H1 (cell line): ENCODE results near the gene TBC1D10A. TPM values are rescaled to one million over a fixed set of nuclear protein-coding genes. Genes with fewer than 3 reads are reported as not detected.

ENCODE experiments used
- CTCF ChIA-PET: fragments of 300-600 bp; sonication (Branson Sonifier 250); formaldehyde crosslinking; loops from one replicate; lab custom pipeline; 2021; ENCODE audit not compliant: partially characterized antibody; lab: Charles Lee
- POLR2A ChIA-PET: fragments of 300-600 bp; sonication (Branson Sonifier 250); formaldehyde crosslinking; loops from one replicate; lab custom pipeline; 2021; ENCODE audit warnings: inconsistent platforms; ENCODE audit not compliant: partially characterized antibody; lab: Charles Lee
- DNase-seq, 2 experiments: peaks; one replicate each; pipeline versions ENCODE4 v3.0.0 to v3.0.0-alpha.2; 2010 to 2022; ENCODE audit warnings: low spot score in 2 of 2, low read depth in 1 of 2, mixed read lengths in 1 of 2
- FAIRE-seq: peaks from 2 replicates; lab custom pipeline; 2011; peaks lifted over from hg19 to GRCh38; lab: Jason Lieb, UNC
- H2AFZ ChIP-seq: 2 replicates; pipeline ENCODE4 v1.8.1; 2012; ENCODE audit warnings: low read length, inconsistent platforms
- H2AK5ac ChIP-seq: 2 replicates; pipeline ENCODE4 v1.6.1; 2013; ENCODE audit warnings: low read depth, low read length
- H2BK120ac ChIP-seq: replicated peaks from 2 replicates; pipeline ENCODE3; 2013; ENCODE audit warnings: low read depth, low read length, inconsistent platforms
- H2BK12ac ChIP-seq: 2 replicates; pipeline ENCODE4 v1.6.1; 2013; ENCODE audit warnings: low read depth, low read length
- H2BK15ac ChIP-seq: 2 replicates; pipeline ENCODE4 v1.6.1; 2013; ENCODE audit warnings: low read length
- H2BK20ac ChIP-seq: 2 replicates; pipeline ENCODE4 v1.6.1; 2013; ENCODE audit warnings: low read length
- H2BK5ac ChIP-seq: 2 replicates; pipeline ENCODE4 v1.6.1; 2013; ENCODE audit warnings: low read depth, low read length
- H3K14ac ChIP-seq: 2 replicates; pipeline ENCODE4 v1.6.1; 2013; ENCODE audit warnings: inconsistent platforms; ENCODE audit not compliant: insufficient read length
- H3K18ac ChIP-seq: 2 replicates; pipeline ENCODE4 v1.6.1; 2013; ENCODE audit warnings: low read length; ENCODE audit errors: extremely low read depth
- H3K23ac ChIP-seq: 2 replicates; pipeline ENCODE4 v1.6.1; 2013; ENCODE audit warnings: inconsistent platforms; ENCODE audit not compliant: insufficient read length
- H3K23me2 ChIP-seq: 2 replicates; pipeline ENCODE4 v1.6.1; 2013; ENCODE audit warnings: low read depth, low read length
- H3K27ac ChIP-seq: 2 replicates; pipeline ENCODE4 v1.6.1; 2011; ENCODE audit warnings: low read depth, low read length, inconsistent platforms
- H3K27me3 ChIP-seq, 4 experiments: replicated peaks in 1 of 4; 1 replicate in 1 of 4; 2 replicates in 3 of 4; pipeline versions ENCODE4 v1.6.1 to v1.8.1; 2011 to 2013; ENCODE audit warnings: low read length in 3 of 4, mild to moderate bottlenecking in 3 of 4, inconsistent platforms in 2 of 4, mixed read lengths in 2 of 4, moderate library complexity in 1 of 4; ENCODE audit not compliant: control insufficient read depth in 3 of 4, insufficient read depth in 3 of 4; ENCODE audit errors: extremely low read depth in 1 of 4
- H3K36me3 ChIP-seq, 4 experiments: 2 replicates each; pipeline versions ENCODE4 v1.6.1 to v1.8.1; 2011 to 2013; ENCODE audit warnings: mild to moderate bottlenecking in 4 of 4, low read length in 3 of 4, moderate library complexity in 2 of 4, control low read depth in 1 of 4, inconsistent platforms in 1 of 4; ENCODE audit not compliant: insufficient read depth in 4 of 4, control insufficient read depth in 2 of 4
- H3K4ac ChIP-seq: replicated peaks from 2 replicates; pipeline ENCODE3; 2013; ENCODE audit warnings: low read length, low read depth, mixed read lengths, inconsistent platforms; ENCODE audit not compliant: insufficient read length
- H3K4me1 ChIP-seq, 4 experiments: replicated peaks in 1 of 4; 1 replicate in 1 of 4; 2 replicates in 3 of 4; pipeline versions ENCODE4 v1.6.1 to v1.8.1; 2011 to 2013; ENCODE audit warnings: low read length in 3 of 4, inconsistent platforms in 2 of 4, mixed read lengths in 1 of 4; ENCODE audit not compliant: insufficient read depth in 4 of 4, control insufficient read depth in 3 of 4
- H3K4me2 ChIP-seq, 2 experiments: 2 replicates each; pipeline versions ENCODE4 v1.6.1 to v1.8.1; 2011 to 2013; ENCODE audit warnings: low read depth in 2 of 2, low read length in 2 of 2, control low read depth in 1 of 2, inconsistent platforms in 1 of 2, mild to moderate bottlenecking in 1 of 2; ENCODE audit not compliant: insufficient read depth in 1 of 2
- H3K4me3 ChIP-seq, 4 experiments: fragments of 200-600, 300-600 bp in 1 of 4; sonication (generic), shearing (Covaris generic), sonication (Bioruptor Twin) in 1 of 4; 2 replicates each; pipeline versions ENCODE4 v1.5.1 to v1.8.1; 2011 to 2016; ENCODE audit warnings: low read length in 4 of 4, low read depth in 3 of 4, control low read depth in 2 of 4, inconsistent platforms in 2 of 4, mild to moderate bottlenecking in 2 of 4, mixed read lengths in 1 of 4, moderate library complexity in 1 of 4; ENCODE audit not compliant: insufficient read depth in 2 of 4; ENCODE audit errors: extremely low read depth in 1 of 4
- H3K56ac ChIP-seq: replicated peaks from 2 replicates; pipeline ENCODE3; 2013; ENCODE audit warnings: low read depth, mild to moderate bottlenecking, mixed read lengths, low read length, inconsistent platforms; ENCODE audit not compliant: insufficient read length
- H3K79me1 ChIP-seq: 2 replicates; pipeline ENCODE4 v1.6.1; 2013; ENCODE audit warnings: low read depth, low read length, control low read depth
- H3K79me2 ChIP-seq, 2 experiments: 2 replicates each; pipeline versions ENCODE4 v1.6.1 to v1.8.1; 2012 to 2013; ENCODE audit warnings: low read length in 2 of 2, mild to moderate bottlenecking in 2 of 2, inconsistent platforms in 1 of 2; ENCODE audit not compliant: insufficient read depth in 2 of 2, control insufficient read depth in 1 of 2
- H3K9ac ChIP-seq, 4 experiments: replicated peaks in 1 of 4; 1 replicate in 1 of 4; 2 replicates in 3 of 4; pipeline versions ENCODE4 v1.6.1 to v1.8.1; 2011 to 2013; ENCODE audit warnings: low read depth in 3 of 4, low read length in 3 of 4, control low read depth in 2 of 4, mild to moderate bottlenecking in 2 of 4, moderate library complexity in 2 of 4, inconsistent platforms in 1 of 4; ENCODE audit errors: extremely low read depth in 1 of 4
- H3K9me3 ChIP-seq, 2 experiments: 2 replicates each; pipeline versions ENCODE4 v1.6.1 to v1.8.1; 2012 to 2013; ENCODE audit warnings: mild to moderate bottlenecking in 2 of 2, moderate library complexity in 2 of 2, control low read depth in 1 of 2, inconsistent platforms in 1 of 2, low read depth in 1 of 2, low read length in 1 of 2, mixed read lengths in 1 of 2; ENCODE audit not compliant: insufficient read depth in 2 of 2
- H4K20me1 ChIP-seq, 2 experiments: replicated peaks in 1 of 2; 2 replicates each; pipeline versions ENCODE3 to v1.8.1; 2011 to 2013; ENCODE audit warnings: inconsistent platforms in 2 of 2, low read length in 2 of 2, mild to moderate bottlenecking in 1 of 2; ENCODE audit not compliant: insufficient read depth in 2 of 2, control insufficient read depth in 1 of 2
- H4K5ac ChIP-seq: 2 replicates; pipeline ENCODE4 v1.6.1; 2013; ENCODE audit warnings: low read length, low read depth, mixed read lengths, inconsistent platforms; ENCODE audit not compliant: insufficient read length
- H4K8ac ChIP-seq: 2 replicates; pipeline ENCODE4 v1.8.0; 2013; ENCODE audit warnings: mild to moderate bottlenecking, moderate library complexity, low read length, inconsistent platforms; ENCODE audit not compliant: insufficient read depth; ENCODE audit errors: extremely low read depth
- H4K91ac ChIP-seq: replicated peaks from 2 replicates; pipeline ENCODE3; 2013; ENCODE audit warnings: low read length, mixed read lengths, inconsistent platforms; ENCODE audit not compliant: insufficient read length
- EP300 ChIP-seq, 2 experiments: IDR thresholded peaks; 1 replicate in 1 of 2; 2 replicates in 1 of 2; pipeline ENCODE4 v1.6.1; 2011 to 2012; ENCODE audit warnings: low read depth in 2 of 2, low read length in 2 of 2, mild to moderate bottlenecking in 2 of 2, borderline replicate concordance in 1 of 2, inconsistent platforms in 1 of 2, moderate library complexity in 1 of 2
- RBBP5 ChIP-seq: IDR thresholded peaks from 2 replicates; pipeline ENCODE4 v1.7.1; 2012; ENCODE audit warnings: low read depth, mild to moderate bottlenecking, inconsistent platforms, low read length, moderate library complexity, borderline replicate concordance
- SUZ12 ChIP-seq: fragments of 200-600 bp; sonication (generic); IDR thresholded peaks from 2 replicates; pipeline ENCODE4 v1.6.1; 2012; ENCODE audit warnings: mild to moderate bottlenecking, inconsistent platforms, low read length, moderate library complexity, mixed read lengths
- WGBS, 2 experiments: shearing (Covaris generic) in 1 of 2; methylation state at CpG; one replicate each; pipeline versions ENCODE4 v1.1.6 to v1.1.7; 2013 to 2015; ENCODE audit warnings: low lambda C conversion rate in 2 of 2, mixed read lengths in 2 of 2, inconsistent platforms in 1 of 2, low coverage in 1 of 2, missing lambda C conversion rate in 1 of 2; ENCODE audit not compliant: insufficient replicate concordance in 2 of 2, insufficient coverage in 1 of 2, insufficient read length in 1 of 2; ENCODE audit errors: extremely low coverage in 1 of 2, missing lambda C conversion rate in 1 of 2; 5-methylcytosine and 5-hydroxymethylcytosine counted together
- polyA plus RNA-seq, 7 experiments: library from polyadenylated mRNA; depleted of rRNA in 3 of 7; stranded (reverse) in 5 of 7; unstranded in 2 of 7; fragments of >200 nt in 5 of 7; fragments of 200-250 nt in 2 of 7; gene quantifications; 1 replicate in 5 of 7; 2 replicates in 1 of 7; 4 replicates in 1 of 7; pipeline versions ENCODE4 v1.2.1 to v1.2.3, GENCODE V29; 2011 to 2013; ENCODE audit warnings: missing spikeins in 2 of 7, mixed read lengths in 2 of 7
- total RNA-seq: library from RNA; stranded (reverse); fragmentation: NEBNext Ultra II Directional; extraction: Animal tissue kit (Norgen Biotek cat#: 25700); gene quantifications from 2 replicates; pipeline ENCODE4 v1.2.1, GENCODE V29; 2021

The TBC1D10A gene
- total and polyA plus RNA-seq, 2 of the 8 experiments (the other 6 are each of a cell fraction or from before 2014, with no cell fraction given), result 5.4 to 7.0 TPM

DNA sequence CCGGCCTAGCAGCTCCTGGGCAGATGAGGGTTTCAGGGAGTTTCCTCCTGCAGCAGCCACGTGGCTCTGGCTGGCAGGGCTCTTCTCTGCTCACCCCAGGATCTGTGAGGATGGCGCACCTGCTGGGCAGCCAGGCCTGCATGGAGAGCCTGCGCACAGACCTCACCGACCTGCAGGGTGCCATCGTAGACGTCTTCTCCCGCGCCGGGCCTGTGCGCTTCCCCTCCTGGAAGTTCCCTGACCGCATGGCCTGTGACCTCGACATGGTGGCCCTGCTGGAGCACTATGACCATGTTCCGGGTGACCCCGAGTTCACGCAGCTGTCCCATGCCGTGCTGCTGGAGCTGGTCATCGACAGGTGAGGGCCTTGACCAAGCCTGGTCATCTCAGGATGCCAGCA lies 39.1 kb upstream of the TBC1D10A start:
- H2BK15ac ChIP-seq, result no peak overlapping the region
- H2BK12ac ChIP-seq, result no peak overlapping the region
- no peak overlapping the region for H3K27ac ChIP-seq
- H3K4me3 ChIP-seq, result no peak overlapping the region
- ChIA-PET POLR2A (interaction anchor here (1.4 to 11.8 kb wide), 3 partner anchors 8 to 18 kb away, joined by 3 to 129 read pairs (median 4); partner anchors contain the start of genes CCDC157 and SF3A1), CTCF (interaction anchor here (0.8 kb wide), 1 partner anchor 17 kb away, joined by 3 read pairs; no protein-coding TSS in a partner anchor)
- H3K18ac ChIP-seq, result no peak overlapping the region
- no peak overlapping the region for H3K56ac ChIP-seq
- H2AK5ac ChIP-seq, result no peak overlapping the region
- WGBS, 2 experiments, result 89% methylated on average over 18 of the region's 18 CpGs; no CpG with 5 or more reads in 1 of the 2 experiments
- no peaks in the 10 kb centered on the region for H3K27me3 ChIP-seq
- no peak overlapping the region for H3K4me2 ChIP-seq
- H3K36me3 ChIP-seq, result peaks cover 0 to 3% (median 1%) of the 10 kb centered on the region in 4 experiments; a peak in 3 of 8 replicates
- no peak overlapping the region for H3K4ac ChIP-seq
- peaks cover 0 to 10% (median 7%) of the 10 kb centered on the region in 4 experiments; a peak in 5 of 7 replicates for H3K4me1 ChIP-seq
- no peaks in the 10 kb centered on the region for H3K9me3 ChIP-seq
- DNase-seq (no peak), FAIRE-seq (no peak)
- no peak overlapping the region for H4K91ac ChIP-seq
- no peak overlapping the region for H4K8ac ChIP-seq
- no peaks in the 10 kb centered on the region for H3K79me2 ChIP-seq
- H4K5ac ChIP-seq, result no peak overlapping the region
- no peak overlapping the region for H3K14ac ChIP-seq
- H2BK120ac ChIP-seq, result no peak overlapping the region
- peaks cover 0 to 2% of the 10 kb centered on the region in 2 experiments for H4K20me1 ChIP-seq
- no peak overlapping the region for H3K23ac ChIP-seq
- H2BK20ac ChIP-seq, result no peak overlapping the region
- TF ChIP-seq SUZ12, result no peak
- no peak for TF ChIP-seq EP300 (IDR thresholded peaks at IDR 0.05; ENCODE audit: borderline replicate concordance in 1 of 2, low read depth in 2 of 2, low read length in 2 of 2)
- TF ChIP-seq RBBP5, result no peak
- no peaks in the 10 kb centered on the region for H3K23me2 ChIP-seq
- H2AFZ ChIP-seq, result no peak overlapping the region
- H2BK5ac ChIP-seq, result no peak overlapping the region; the same call in 1 of the 2 replicates
- no peak overlapping the region for H3K9ac ChIP-seq
- H3K79me1 ChIP-seq, result no peaks in the 10 kb centered on the region
